HEK293T (cell line): Measurements from ENCODE around the gene DNAL4.

Experiments used
- CTCF ChIA-PET: fragments of 350-600 bp; formaldehyde crosslinking; extraction: SDS; loops from one replicate; lab custom pipeline; 2021; ENCODE audit warnings: antibody characterized with exemption, inconsistent platforms; lab: Yijun Ruan, JAX
- POLR2A ChIA-PET: fragments of 350-600 bp; formaldehyde crosslinking; extraction: SDS; loops from one replicate; lab custom pipeline; 2020; ENCODE audit warnings: antibody characterized with exemption, inconsistent platforms; lab: Yijun Ruan, JAX
- DNase-seq: peaks from one replicate; pipeline ENCODE4 v3.0.0; 2012; ENCODE audit warnings: mixed read lengths; ENCODE audit errors: extremely low spot score
- ARNT ChIP-seq: fragments of 450-650 bp; IDR thresholded peaks from 2 replicates; pipeline ENCODE4 v1.6.1; 2017; ENCODE audit warnings: mild to moderate bottlenecking
- BHLHE40 ChIP-seq: fragments of 450-650 bp; IDR thresholded peaks from 2 replicates; pipeline ENCODE4 v1.6.1; 2016; ENCODE audit warnings: mild to moderate bottlenecking, moderate library complexity, borderline replicate concordance
- CTBP1 ChIP-seq: fragments of 450-650 bp; IDR thresholded peaks from 2 replicates; pipeline ENCODE4 v1.6.1; 2016; ENCODE audit warnings: borderline replicate concordance
- ELF4 ChIP-seq: fragments of 450-650 bp; IDR thresholded peaks from 2 replicates; pipeline ENCODE4 v1.6.1; 2017; ENCODE audit warnings: antibody characterized with exemption
- FOXA1 ChIP-seq: fragments of 450-650 bp; IDR thresholded peaks from 2 replicates; pipeline ENCODE4 v1.6.1; 2016; ENCODE audit warnings: mild to moderate bottlenecking
- FOXK2 ChIP-seq: fragments of 450-650 bp; IDR thresholded peaks from 2 replicates; pipeline ENCODE4 v1.6.1; 2016; ENCODE audit warnings: mild to moderate bottlenecking
- FOXM1 ChIP-seq: fragments of 450-650 bp; IDR thresholded peaks from 2 replicates; pipeline ENCODE4 v1.6.1; 2017; ENCODE audit warnings: mild to moderate bottlenecking, borderline replicate concordance
- HDGF ChIP-seq: fragments of 450-650 bp; IDR thresholded peaks from 2 replicates; pipeline ENCODE4 v1.6.1; 2017; ENCODE audit warnings: antibody characterized with exemption, borderline replicate concordance
- L3MBTL2 ChIP-seq: fragments of 450-650 bp; conservative IDR thresholded peaks from 2 replicates; pipeline ENCODE4 v1.6.1; 2016; ENCODE audit warnings: mild to moderate bottlenecking
- LEF1 ChIP-seq: fragments of 450-650 bp; IDR thresholded peaks from 2 replicates; pipeline ENCODE4 v1.6.1; 2017; ENCODE audit warnings: mild to moderate bottlenecking, borderline replicate concordance
- NFRKB ChIP-seq: fragments of 450-650 bp; IDR thresholded peaks from 2 replicates; pipeline ENCODE4 v1.6.1; 2016; ENCODE audit warnings: mild to moderate bottlenecking, moderate library complexity
- SP1 ChIP-seq: fragments of 450-650 bp; IDR thresholded peaks from 2 replicates; pipeline ENCODE4 v1.6.1; 2017
- SUZ12 ChIP-seq: fragments of 450-650 bp; IDR thresholded peaks from 2 replicates; pipeline ENCODE4 v1.6.1; 2016; ENCODE audit warnings: mild to moderate bottlenecking
- TARDBP ChIP-seq: fragments of 450-650 bp; IDR thresholded peaks from 2 replicates; pipeline ENCODE4 v1.6.1; 2016
- ZNF384 ChIP-seq: fragments of 450-650 bp; IDR thresholded peaks from 2 replicates; pipeline ENCODE4 v1.6.1; 2016
- TF ChIP-seq, protein P1 (sequence below): fragments of 450-650 bp; IDR thresholded peaks from 2 replicates; pipeline ENCODE4 v1.6.1; 2016

DNAL4 gene

DNA sequence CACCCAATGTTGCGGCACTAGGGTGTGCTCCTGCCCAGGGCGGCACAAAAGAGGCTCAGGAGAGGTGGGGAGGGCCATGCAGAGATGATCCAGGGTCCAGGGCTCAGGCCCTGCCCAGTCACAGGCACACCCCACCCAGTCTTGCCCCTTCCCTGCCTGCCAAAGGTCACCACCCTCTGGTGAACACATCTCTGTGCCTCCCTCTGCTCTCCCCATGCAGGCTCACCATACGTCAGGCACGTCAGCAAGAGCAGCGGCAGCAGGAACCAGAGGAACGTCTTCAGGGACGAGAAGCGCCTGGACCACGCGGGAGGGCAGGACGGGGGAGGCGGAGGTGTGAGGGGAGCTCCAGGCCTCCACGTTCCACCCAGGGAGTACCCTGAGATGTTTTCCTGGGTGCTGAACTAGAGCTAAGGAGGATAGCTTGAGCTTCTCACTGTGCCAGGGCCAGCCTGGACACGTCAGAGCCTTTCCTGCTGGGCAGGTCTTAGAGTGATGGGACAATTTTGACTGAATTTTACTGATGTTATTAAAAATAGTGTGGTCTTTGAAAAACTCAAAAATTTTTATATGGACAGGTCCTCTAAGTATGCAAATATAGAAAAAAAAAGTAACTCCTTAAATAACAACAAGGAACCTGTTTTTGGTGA is 45.3 kb downstream of the DNAL4 start:
- no peak for DNase-seq
- TF ChIP-seq ZNF384 (no peak), TARDBP (no peak), FOXA1 (no peak), SP1 (no peak), BHLHE40 (no peak), HDGF (no peak)
- ChIA-PET CTCF (interaction anchor here (1.0 to 1.6 kb wide), 2 partner anchors 15 to 121 kb away, joined by 3 to 6 read pairs; no protein-coding TSS in a partner anchor), POLR2A (no interaction called here)

DNA sequence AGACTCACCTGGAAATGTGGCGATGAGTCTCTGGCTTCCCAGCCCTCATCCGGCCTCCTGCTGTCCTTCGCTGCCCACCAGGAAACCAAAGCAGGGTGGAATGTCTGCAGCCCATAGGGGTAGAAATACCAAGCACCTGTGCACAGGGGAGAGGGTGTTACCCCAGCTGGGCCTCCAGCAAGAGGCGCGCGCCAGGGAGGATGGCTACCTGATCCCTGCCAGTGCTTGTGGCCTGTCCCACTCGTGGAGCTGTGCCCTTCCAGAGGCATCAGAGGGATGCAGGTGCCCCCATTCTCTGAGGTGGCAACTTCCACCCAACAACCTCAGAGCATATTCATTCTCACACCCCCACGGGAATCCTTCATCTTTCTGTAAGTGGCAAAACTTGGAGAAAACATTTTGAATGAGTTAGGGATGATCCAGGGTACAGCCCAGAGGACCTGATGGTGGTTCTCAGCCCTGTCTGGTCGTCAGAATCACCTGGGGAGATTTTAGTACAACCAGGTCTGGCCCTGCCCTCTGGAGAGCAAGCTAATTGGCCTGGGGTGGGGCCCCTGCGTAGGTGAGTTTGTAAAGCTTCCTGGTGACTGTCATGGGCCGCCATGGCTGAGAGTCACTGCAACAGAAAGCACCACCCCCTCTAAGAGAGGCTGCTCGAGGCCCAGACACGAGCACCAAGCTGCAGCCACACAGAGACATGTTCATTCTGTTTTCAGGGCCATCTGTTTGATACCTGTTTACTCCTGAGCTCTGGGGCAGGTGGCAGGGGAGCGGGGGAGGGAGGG is 48.1 kb downstream of the DNAL4 start:
- ChIA-PET POLR2A (interaction anchor here (1.2 kb wide), 1 partner anchor 40 kb away, joined by 4 read pairs; the partner anchor contains the start of gene GTPBP1), CTCF (interaction anchor here (1.2 to 1.6 kb wide), 2 partner anchors 11 to 23 kb away, joined by 3 to 6 read pairs; no protein-coding TSS in a partner anchor)
- TF ChIP-seq TARDBP (no peak), L3MBTL2 (no peak), CTBP1 (no peak), BHLHE40 (no peak), SP1 (no peak), FOXA1 (no peak), HDGF (no peak), ARNT (no peak), FOXK2 (no peak), ELF4 (no peak), NFRKB (no peak)
- no peak for DNase-seq

GRCh38 chr22:38744981-38745380 is 49.0 kb downstream of the DNAL4 start:
- TF ChIP-seq FOXK2 (no peak), TARDBP (no peak), HDGF (no peak), SP1 (no peak), FOXA1 (no peak), ELF4 (no peak), ARNT (no peak), SUZ12 (no peak), LEF1 (no peak), BHLHE40 (no peak), ZNF384 (no peak), NFRKB (no peak), CTBP1 (no peak), FOXM1 (no peak), L3MBTL2 (no peak)
- TF ChIP-seq, protein P1, sequence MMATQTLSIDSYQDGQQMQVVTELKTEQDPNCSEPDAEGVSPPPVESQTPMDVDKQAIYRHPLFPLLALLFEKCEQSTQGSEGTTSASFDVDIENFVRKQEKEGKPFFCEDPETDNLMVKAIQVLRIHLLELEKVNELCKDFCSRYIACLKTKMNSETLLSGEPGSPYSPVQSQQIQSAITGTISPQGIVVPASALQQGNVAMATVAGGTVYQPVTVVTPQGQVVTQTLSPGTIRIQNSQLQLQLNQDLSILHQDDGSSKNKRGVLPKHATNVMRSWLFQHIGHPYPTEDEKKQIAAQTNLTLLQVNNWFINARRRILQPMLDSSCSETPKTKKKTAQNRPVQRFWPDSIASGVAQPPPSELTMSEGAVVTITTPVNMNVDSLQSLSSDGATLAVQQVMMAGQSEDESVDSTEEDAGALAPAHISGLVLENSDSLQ = no peak
- ChIA-PET POLR2A (no interaction called here), CTCF (interaction anchor here (0.8 kb wide), 1 partner anchor 9 kb away, joined by 3 read pairs; no protein-coding TSS in a partner anchor)
- DNase-seq = no peak

DNA sequence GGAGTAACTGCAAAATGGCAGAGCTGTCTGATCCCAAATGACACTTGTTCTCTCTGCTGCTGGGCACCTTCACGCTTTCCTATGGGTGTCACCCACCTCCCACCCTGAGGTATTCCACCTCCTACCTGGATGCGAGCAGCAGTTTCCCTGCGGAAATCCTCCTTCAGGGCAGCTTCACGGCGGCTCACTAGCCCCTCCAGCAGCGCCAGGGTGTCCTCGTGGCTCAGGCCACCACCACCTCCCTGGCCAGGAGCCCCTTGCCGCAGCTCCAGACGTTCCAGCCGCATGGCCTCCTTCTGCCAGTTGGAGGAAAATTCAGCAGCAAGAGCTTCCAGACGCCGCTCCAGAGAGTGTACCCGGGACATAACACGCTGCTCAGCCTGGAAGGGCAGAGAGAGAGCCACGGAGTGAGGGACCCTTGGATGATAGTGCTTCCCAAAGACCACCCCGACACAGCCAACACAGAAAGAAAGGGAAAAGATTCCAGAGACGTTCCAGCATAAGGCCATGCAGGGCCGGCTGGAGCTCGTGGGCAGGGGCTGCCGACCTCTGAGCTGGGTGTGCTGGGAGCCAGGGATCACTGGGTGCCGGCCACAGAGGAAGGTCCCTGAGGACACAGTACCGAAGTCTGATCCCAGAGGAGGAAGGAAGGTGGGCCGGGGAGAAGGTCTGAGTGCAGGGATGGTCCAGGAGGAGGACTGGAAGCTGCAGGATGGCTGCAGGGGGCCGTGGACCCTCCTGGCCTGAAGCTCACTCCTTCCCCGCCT is 51.6 kb downstream of the DNAL4 start:
- TF ChIP-seq L3MBTL2 (no peak), ARNT (no peak), ZNF384 (no peak), FOXA1 (no peak), FOXM1 (no peak), ELF4 (no peak), SP1 (no peak), HDGF (no peak), TARDBP (no peak), BHLHE40 (no peak), SUZ12 (no peak), LEF1 (no peak), FOXK2 (no peak), CTBP1 (no peak), NFRKB (no peak)
- TF ChIP-seq, protein P1 = no peak
- ChIA-PET CTCF (interaction anchor here (0.7 to 1.1 kb wide), 2 partner anchors 8 to 9 kb away, joined by 3 to 4 read pairs; no protein-coding TSS in a partner anchor), POLR2A (interaction anchor here (1.0 to 1.5 kb wide), 4 partner anchors 9 to 14 kb away, joined by 3 to 4 read pairs (median 4); partner anchors contain the start of gene SUN2)
- no peak for DNase-seq

- ChIA-PET POLR2A (interaction anchor here (1.0 to 1.5 kb wide), 2 partner anchors 9 to 14 kb away, joined by 3 read pairs; partner anchors contain the start of gene SUN2), CTCF (interaction anchor here (1.1 kb wide), 1 partner anchor 9 kb away, joined by 4 read pairs; no protein-coding TSS in a partner anchor)
- DNase-seq = no peak
- no peak for TF ChIP-seq ARNT
- TF ChIP-seq L3MBTL2 = no peak
- TF ChIP-seq ELF4 = no peak
- TF ChIP-seq SP1 = no peak
- no peak for TF ChIP-seq CTBP1
- TF ChIP-seq LEF1 = no peak
- no peak for TF ChIP-seq NFRKB
- no peak for TF ChIP-seq FOXA1
- no peak for TF ChIP-seq HDGF
- TF ChIP-seq SUZ12 = no peak
- TF ChIP-seq, protein P1 = no peak
- no peak for TF ChIP-seq FOXM1
- TF ChIP-seq ZNF384 = no peak
These were observed 52.4 kb downstream of the DNAL4 start for GRCh38 chr22:38741576-38741975.
